Ovary (tissue), 9 donors: ENCODE measurements around the gene PHLDB1. TPM values are rescaled to one million over a fixed set of nuclear protein-coding genes. Genes with fewer than 3 reads are reported as not detected.

Source experiments
- DNase-seq, 5 donors: peaks; one replicate each; pipeline ENCODE4 v3.0.0-alpha.2; 2019 to 2020
- H3K27ac ChIP-seq, 2 donors: fragments of 200-600 bp; one replicate each; pipeline versions ENCODE4 v1.5.1 to v1.8.0; 2019 to 2022
- H3K27me3 ChIP-seq: fragments of 200-600 bp; one replicate; pipeline ENCODE4 v1.8.0; 2022
- H3K36me3 ChIP-seq: fragments of 200-600 bp; sonication (generic); one replicate; pipeline ENCODE4 v1.5.1; 2019
- H3K4me1 ChIP-seq: one replicate; pipeline ENCODE4 v1.8.1; 2013; ENCODE audit warnings: mild to moderate bottlenecking, moderate library complexity; ENCODE audit not compliant: insufficient read depth
- H3K4me3 ChIP-seq: fragments of 200-600 bp; sonication (generic); one replicate; pipeline ENCODE4 v1.5.1; 2017
- H3K9me3 ChIP-seq, 2 donors: fragments of 200-600 bp in 1 of 2; sonication (generic) in 1 of 2; one replicate each; pipeline versions ENCODE4 v1.5.1 to v1.8.1; 2013 to 2019; ENCODE audit warnings: mild to moderate bottlenecking in 1 of 2, moderate library complexity in 1 of 2
- EP300 ChIP-seq: sonication (generic); formaldehyde crosslinking; IDR thresholded peaks from one replicate; pipeline ENCODE4 v1.6.1; 2017; ENCODE audit warnings: antibody characterized with exemption
- POLR2A ChIP-seq: fragments of 450-650 bp; IDR thresholded peaks from one replicate; pipeline ENCODE4 v1.6.1; 2017; ENCODE audit warnings: antibody characterized with exemption, mild to moderate bottlenecking, moderate library complexity
- WGBS, 3 donors: extraction: QIAGEN DNeasy Blood & Tissue Kit in 1 of 3; methylation state at CpG; one replicate each; pipeline versions ENCODE4 v1.1.5 to v1.1.7; 2013 to 2017; 5-methylcytosine and 5-hydroxymethylcytosine counted together
- intact Hi-C, 4 donors: fragments of 100-400 bp; cut with DNase I; formaldehyde crosslinking; loops; one replicate each; pipeline versions ENCODE4 v1.11.0 to v1.15.1; 2022 to 2023
- polyA plus RNA-seq, 2 donors: library from polyadenylated mRNA; stranded (reverse); fragments of 200-250 nt in 1 of 2; fragments of 350-450 nt in 1 of 2; fragmentation: Illumina TruSeq in 1 of 2; extraction: RNeasy Lipid Tissue Mini Kit (QIAGEN cat#74804) in 1 of 2; gene quantifications; one replicate each; pipeline ENCODE4 v1.2.3, GENCODE V29; 2013 to 2014
- total RNA-seq, 7 donors: library from RNA; depleted of rRNA in 2 of 7; stranded (reverse); fragments of >200 nt in 2 of 7; fragmentation: NEBNext Ultra II Directional in 3 of 7; extraction: Animal tissue kit (Norgen Biotek cat#: 25700) in 3 of 7; gene quantifications; one replicate each; pipeline versions ENCODE4 v1.1.0 to v1.2.4, GENCODE V29; 2016 to 2023
- TF ChIP-seq, protein P1 (sequence below), 3 donors: fragments of 450-650 bp in 2 of 3; fragments of 200-600 bp in 1 of 3; IDR thresholded peaks; one replicate each; pipeline versions ENCODE4 v1.5.1 to v1.8.0; 2016 to 2022; ENCODE audit warnings: antibody characterized with exemption in 3 of 3, mild to moderate bottlenecking in 1 of 3
- donor health status: DM: no; HTN: no; CAD: no; lungs with moderate emphysema.
- donor health status: DM: no; HTN: no; CAD: no.
- donor health status: Bipolar disorder and iron deficiency.
- donor health status: DM: yes; HTN: yes; CAD: no.
- donor health status: DM: no; HTN: no; CAD: no.
- donor health status: DM: yes; HTN: yes; CAD: no.

Gene PHLDB1
- total and polyA plus RNA-seq, 9 donors, result 46.2 to 265 (median 137) TPM

DNA sequence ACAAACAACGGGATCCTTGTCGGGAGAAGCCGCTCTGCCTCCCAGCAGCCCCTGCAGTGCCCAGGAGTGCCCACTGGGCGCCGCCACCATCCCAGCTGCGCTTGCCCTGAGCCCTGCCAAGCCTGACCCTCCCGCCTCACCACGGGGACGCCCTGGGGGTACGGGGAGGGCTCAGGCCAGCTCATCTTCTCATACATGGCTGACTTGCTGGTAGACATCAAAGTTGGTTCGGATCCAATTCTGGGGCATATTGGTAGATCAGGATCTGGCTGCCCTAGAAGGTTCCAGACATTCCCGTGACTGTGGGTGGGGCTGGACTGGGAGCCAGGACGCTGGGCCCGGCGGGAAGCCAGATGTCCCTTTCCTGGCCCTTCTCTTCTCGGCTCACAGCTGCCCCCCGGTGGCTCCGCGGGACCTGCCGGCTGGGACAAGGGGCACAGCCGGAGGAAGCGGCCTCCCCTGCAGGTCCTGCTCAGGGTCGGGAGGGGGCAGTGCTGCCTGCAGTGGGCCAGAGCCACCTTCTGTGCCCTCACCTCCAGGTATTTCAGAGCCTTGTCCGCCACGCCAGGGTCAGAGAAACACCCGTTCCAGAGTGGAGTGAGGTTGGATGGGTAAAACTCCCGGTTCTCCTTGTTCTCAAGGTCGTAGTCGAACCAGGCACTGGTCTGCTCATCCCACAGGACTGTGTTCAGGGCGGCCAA, 82.6 kb downstream of the PHLDB1 start:
- peak overlapping the region in 1 of 2 donors; percentile 31 for H3K27ac ChIP-seq
- 5 to 10% (median 5%) methylated on average over 24 to 30 of the region's 30 CpGs for WGBS, 3 donors
- no peaks in the 10 kb centered on the region for H3K36me3 ChIP-seq
- H3K4me1 ChIP-seq, result peaks cover 3% of the 10 kb centered on the region
- intact Hi-C loops, result loop anchor here in 3 of 4 donors (2.0 to 10.0 kb wide), 5 partner anchors 85 to 267 kb away; partner anchors contain the start of gene UPK2 (in 3 of the 3)
- no peaks in the 10 kb centered on the region for H3K27me3 ChIP-seq
- H3K9me3 ChIP-seq, result no peaks in the 10 kb centered on the region
- TF ChIP-seq, protein P1, sequence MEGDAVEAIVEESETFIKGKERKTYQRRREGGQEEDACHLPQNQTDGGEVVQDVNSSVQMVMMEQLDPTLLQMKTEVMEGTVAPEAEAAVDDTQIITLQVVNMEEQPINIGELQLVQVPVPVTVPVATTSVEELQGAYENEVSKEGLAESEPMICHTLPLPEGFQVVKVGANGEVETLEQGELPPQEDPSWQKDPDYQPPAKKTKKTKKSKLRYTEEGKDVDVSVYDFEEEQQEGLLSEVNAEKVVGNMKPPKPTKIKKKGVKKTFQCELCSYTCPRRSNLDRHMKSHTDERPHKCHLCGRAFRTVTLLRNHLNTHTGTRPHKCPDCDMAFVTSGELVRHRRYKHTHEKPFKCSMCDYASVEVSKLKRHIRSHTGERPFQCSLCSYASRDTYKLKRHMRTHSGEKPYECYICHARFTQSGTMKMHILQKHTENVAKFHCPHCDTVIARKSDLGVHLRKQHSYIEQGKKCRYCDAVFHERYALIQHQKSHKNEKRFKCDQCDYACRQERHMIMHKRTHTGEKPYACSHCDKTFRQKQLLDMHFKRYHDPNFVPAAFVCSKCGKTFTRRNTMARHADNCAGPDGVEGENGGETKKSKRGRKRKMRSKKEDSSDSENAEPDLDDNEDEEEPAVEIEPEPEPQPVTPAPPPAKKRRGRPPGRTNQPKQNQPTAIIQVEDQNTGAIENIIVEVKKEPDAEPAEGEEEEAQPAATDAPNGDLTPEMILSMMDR (IDR thresholded peaks at IDR 0.05), result peak; percentile 77 to 88 (median 84)
- no peak for TF ChIP-seq POLR2A
- DNase-seq, result peak; percentile 77 to 94 (median 90)
- peak overlapping the region; percentile 26 for H3K4me3 ChIP-seq

DNA sequence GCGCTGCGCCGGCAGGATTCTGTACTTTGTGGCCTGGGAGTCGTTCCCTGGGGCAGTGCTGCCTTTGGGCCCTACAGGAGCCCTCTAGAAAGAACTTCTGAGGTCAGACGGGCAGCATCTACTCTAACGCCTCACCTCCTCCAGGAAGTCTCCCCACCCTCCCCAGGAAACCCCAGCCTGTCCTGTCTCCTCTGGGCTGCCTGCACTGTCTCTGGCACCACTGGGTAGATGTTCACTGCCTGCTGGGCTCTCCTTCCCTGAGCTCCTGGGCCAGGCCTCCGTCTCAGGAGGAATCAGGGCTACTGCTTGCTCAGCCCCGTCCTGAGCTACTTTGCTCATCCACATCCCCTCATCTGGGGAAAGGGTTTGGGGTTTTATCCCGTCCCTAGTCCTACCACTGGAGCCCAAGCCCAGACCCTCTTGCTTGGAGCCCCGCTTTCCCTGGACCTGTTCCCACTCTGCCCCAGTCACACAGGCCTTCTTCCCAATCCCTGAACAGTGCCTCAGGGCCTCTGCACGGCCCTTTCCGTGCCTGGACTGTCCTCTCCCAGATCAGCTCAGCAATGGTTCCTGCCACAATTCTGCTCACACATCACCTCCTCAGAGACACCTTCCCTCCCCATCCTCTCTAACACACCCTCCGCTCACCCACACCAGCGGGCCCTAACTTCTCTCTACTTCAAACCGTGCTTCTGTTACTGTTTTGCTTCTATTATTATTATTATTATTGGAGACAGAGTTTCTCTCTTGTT, 83.3 kb downstream of the PHLDB1 start:
- no peak for TF ChIP-seq EP300
- WGBS, 3 donors, result 81 to 89% (median 83%) methylated on average over 15 of the region's 15 CpGs
- H3K36me3 ChIP-seq, result no peaks in the 10 kb centered on the region
- H3K27me3 ChIP-seq, result no peaks in the 10 kb centered on the region
- H3K4me3 ChIP-seq, result no peak overlapping the region
- intact Hi-C loops, result loop anchor here in 2 of 4 donors (2.0 to 10.0 kb wide), 4 partner anchors 84 to 267 kb away; partner anchors contain the start of gene UPK2 (in 2 of the 2)
- H3K27ac ChIP-seq, result peak overlapping the region in 1 of 2 donors; percentile 31
- peak in 1 of 5 donors; percentile 26 for DNase-seq
- no peaks in the 10 kb centered on the region for H3K9me3 ChIP-seq
- peaks cover 3% of the 10 kb centered on the region for H3K4me1 ChIP-seq

DNA sequence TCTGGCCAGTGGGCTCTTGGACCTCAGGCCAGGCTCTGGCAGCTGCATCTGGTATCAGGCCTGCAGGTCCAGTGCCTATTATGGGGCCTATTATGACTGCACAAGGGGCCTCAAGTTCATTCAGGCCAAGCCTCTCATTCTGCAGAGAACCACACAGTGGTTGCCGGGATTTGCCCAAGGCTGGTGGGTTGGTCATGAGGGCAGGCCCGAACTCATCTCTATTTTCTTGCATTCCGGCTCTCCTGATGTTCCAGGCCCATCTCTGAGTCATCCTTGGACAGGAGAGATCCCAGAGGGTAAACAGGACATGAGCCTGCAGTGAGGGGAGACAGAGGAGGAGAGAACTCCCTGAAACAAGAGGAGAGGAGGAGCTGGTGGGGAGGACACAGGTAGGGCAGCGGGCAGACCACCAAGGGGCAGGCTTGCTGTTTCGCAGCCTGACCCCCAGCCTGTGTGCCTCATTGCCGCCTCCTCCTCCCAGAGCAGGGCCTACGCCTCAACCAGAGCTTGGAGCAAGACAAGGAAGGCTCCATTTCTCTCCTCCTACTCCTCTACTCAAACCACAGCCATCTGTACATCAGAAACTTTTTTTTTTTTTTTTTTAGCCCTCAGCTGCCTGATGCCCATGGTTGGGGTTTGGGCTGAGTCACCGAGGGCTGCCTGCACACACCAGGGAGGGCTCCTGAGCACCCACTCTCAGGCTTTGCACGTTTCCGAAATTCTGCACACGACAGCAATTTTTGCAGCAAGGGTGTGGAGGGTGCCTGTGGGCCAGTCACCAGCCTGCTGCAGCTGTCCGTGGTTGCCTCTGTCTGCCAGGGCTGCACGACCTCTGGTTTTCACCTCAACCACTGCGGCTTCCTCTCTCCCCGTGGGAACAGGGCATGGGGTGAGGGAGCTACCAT, 84.8 kb downstream of the PHLDB1 start:
- peaks cover 3% of the 10 kb centered on the region for H3K4me1 ChIP-seq
- H3K27me3 ChIP-seq, result no peaks in the 10 kb centered on the region
- TF ChIP-seq POLR2A (no peak), EP300 (no peak)
- TF ChIP-seq, protein P1 (IDR thresholded peaks at IDR 0.05), result no peak
- intact Hi-C loops, result loop anchor here in 2 of 4 donors (2.0 to 10.0 kb wide), 4 partner anchors 83 to 265 kb away; partner anchors contain the start of gene UPK2 (in 2 of the 2)
- no peak overlapping the region for H3K27ac ChIP-seq
- H3K36me3 ChIP-seq, result no peaks in the 10 kb centered on the region
- no peaks in the 10 kb centered on the region for H3K9me3 ChIP-seq
- DNase-seq, result no peak
- 56 to 62% (median 59%) methylated on average over 15 of the region's 15 CpGs for WGBS, 3 donors
- H3K4me3 ChIP-seq, result no peak overlapping the region

DNA sequence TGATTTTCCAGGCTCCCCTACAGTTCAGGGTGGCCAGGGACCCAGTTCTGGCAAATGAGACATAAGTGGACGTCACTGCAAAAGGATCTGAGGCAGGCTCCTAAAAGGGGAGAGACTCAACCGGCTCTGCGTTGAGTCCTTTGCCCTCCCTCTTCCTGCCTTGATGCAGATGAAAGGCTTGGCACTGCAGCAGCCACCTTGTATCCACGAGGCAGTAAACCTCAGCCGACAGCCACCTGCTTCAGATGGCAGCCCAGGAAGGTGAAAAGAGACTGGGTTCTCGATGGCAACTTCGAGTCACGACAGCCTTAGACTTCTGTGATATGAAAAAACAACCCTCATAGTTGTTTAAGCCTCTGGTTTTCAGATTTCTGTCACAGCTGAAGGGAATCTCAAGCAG, 86.8 kb downstream of the PHLDB1 start:
- TF ChIP-seq POLR2A (no peak), EP300 (no peak)
- TF ChIP-seq, protein P1 (IDR thresholded peaks at IDR 0.05), result no peak
- no peak for DNase-seq
- H3K27ac ChIP-seq, result no peak overlapping the region
- no peaks in the 10 kb centered on the region for H3K36me3 ChIP-seq
- intact Hi-C loops, result loop anchor here in 2 of 4 donors (5.0 to 10.0 kb wide), 3 partner anchors 81 to 263 kb away; partner anchors contain the start of gene UPK2 (in 1 of the 2)
- H3K9me3 ChIP-seq, result no peaks in the 10 kb centered on the region
- H3K4me3 ChIP-seq, result no peak overlapping the region
- 90 to 94% (median 92%) methylated on average over 8 of the region's 8 CpGs for WGBS, 3 donors
- peaks cover 3% of the 10 kb centered on the region for H3K4me1 ChIP-seq
- H3K27me3 ChIP-seq, result no peaks in the 10 kb centered on the region
